HG03135 (cell line): ENCODE results near the gene KCNK16.
"Not testable (repeated sequence)": the region's sequence is repeated elsewhere in the genome, so short reads cannot be mapped to it uniquely, and the experiment has no call there.

Experiments used
- ATAC-seq: cut with Tn5 transposase; IDR thresholded peaks from one replicate; pipeline ENCODE4 v1.9.1; 2021; ENCODE audit warnings: mild to moderate bottlenecking, moderate library complexity; ENCODE audit not compliant: unreplicated experiment

The KCNK16 gene

DNA sequence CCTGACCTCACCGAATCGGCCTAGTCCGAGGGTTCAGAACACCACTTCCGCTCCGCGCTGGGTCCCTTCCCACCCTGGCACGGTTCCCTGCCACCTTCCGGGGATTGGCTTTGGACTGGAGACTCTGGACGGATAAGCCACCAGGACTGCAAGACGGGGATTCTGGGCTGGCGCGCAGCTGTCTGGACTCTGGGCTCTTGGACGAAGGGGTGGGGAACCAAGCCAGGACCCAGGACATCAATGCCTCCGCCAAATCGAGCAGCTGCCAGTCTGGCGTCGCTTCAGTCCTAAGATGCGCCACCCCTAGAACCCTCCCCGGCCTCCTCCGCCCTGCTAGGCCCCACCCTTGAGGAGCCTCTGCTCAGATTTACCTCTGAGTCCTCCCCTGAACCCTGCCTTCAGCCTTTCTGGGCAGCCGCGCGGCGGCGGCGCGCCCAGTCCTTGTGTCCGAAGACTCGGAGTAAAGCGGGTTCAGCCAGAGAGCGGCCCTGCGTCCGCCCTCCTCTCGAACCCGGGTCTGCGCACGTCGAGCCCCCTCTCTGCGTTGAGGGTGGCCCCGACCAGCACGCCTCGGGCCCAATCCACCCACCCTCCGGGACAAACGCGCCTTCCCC is 9.5 kb downstream of the KCNK16 start:
- ATAC-seq, result no peak

GRCh38 chr6:39310542-39310941 is 12.0 kb downstream of the KCNK16 start:
- ATAC-seq, result no peak

- ATAC-seq, result no peak
These were observed 12.5 kb downstream of the KCNK16 start for GRCh38 chr6:39309942-39310531.

DNA sequence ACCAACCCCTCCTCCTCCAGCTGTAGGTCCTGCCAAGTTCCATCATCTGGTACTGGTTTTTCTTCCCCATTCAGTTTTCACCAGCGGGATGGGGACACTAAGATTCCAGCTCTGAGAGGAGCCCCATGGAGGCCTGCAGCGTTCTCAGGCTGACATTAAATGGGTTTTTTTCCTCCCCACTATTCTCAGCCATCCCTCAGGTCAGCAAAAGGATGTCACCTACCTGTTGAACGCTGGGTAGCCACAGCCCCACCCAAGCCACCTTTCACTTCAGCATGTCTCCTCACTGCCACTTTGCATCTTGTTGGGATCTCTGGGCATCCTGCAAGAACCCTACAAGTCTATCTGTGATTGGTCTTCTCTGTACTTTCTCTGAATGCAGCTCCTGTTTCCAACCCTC is 15.0 kb downstream of the KCNK16 start:
- no peak for ATAC-seq

DNA sequence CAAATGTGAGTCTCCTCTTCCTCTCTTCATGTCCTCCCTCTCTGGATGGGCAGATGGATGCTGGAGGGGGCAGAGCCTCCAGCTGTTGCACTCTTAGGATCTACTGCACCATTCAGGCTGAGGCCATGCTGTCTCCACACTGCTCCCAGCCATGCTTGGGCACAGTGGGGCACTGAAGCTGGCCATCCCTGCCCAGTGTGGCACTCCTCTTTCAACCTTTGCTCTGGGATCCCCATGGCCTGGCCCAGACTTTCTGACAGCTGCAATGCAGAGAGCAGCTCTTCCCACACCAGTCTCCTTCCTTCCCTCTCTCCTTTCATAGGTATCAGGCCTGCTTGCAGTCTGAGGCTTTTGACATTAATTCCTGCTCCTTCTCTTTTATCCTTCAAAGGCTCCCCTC is 17.6 kb downstream of the KCNK16 start:
- no peak for ATAC-seq

- no peak for ATAC-seq
These were observed 18.9 kb downstream of the KCNK16 start for GRCh38 chr6:39303425-39304153.

DNA sequence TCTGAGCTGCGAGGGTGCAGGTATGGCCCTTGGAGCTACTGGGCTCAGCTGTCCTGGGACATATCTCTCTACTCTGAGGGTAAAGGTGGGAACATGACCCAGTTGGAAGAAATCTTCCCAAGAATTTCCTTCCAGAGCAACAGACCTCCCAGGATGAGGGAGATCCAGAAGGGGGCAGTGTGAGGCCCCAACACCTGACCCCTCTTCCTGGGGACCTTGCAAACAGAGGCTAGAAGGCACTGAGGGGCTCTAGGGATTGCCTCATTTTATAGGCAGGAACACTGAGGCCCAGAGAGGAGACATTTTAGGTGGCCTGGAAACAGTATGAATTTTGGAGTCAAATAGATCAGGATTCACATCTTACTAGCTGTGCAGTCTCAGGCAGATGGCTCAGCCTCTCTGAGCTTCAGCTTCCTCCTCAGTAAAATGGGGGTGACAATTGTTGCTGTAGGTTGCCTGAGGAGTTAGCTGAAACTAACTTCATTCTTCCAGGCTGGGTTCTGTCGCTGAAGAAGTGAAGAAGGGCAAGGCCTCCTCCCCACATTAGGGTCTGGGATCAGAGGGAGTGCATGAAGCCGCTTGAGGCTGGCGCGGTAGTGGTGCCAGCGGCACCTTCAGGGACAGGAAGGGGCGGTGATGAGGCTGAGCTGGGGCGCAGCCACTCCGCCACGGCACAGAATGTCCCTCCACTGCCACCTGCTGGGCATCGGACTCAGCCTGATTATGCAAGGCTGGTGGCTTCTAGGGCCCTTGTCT is 19.7 kb downstream of the KCNK16 start:
- ATAC-seq, result no peak

GRCh38 chr6:39302011-39302410 is 20.5 kb downstream of the KCNK16 start:
- ATAC-seq, result no peak

- ATAC-seq, result no peak
These were observed 20.9 kb downstream of the KCNK16 start for GRCh38 chr6:39301606-39302005.

- no peak for ATAC-seq
These were observed 21.8 kb downstream of the KCNK16 start for GRCh38 chr6:39300739-39301138.

DNA sequence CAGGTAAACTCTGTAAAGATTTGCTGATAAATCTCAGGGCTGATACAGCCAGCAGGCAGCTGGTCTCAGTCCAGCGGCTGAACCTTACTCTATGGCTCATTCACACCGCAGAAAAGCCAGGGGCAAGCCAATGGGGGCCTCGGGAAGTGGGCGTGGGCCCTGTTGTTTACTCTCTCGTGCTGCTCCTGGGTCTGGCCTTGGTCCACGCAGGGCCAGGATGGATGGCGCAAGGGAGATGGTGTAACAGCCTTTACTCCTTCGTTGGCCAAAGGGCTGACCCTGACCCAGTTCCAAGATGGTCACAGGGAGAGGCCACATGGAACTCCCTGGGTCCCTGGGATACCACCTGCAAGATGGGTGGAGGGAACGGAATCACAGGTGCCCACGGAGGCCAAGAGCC is 24.4 kb downstream of the KCNK16 start:
- no peak for ATAC-seq

GRCh38 chr6:39296745-39297640 is 25.5 kb downstream of the KCNK16 start:
- ATAC-seq, result no peak

- no peak for ATAC-seq
These were observed 26.9 kb downstream of the KCNK16 start for GRCh38 chr6:39295611-39296011.

GRCh38 chr6:39294899-39295298 is 27.6 kb downstream of the KCNK16 start:
- ATAC-seq, result no peak

DNA sequence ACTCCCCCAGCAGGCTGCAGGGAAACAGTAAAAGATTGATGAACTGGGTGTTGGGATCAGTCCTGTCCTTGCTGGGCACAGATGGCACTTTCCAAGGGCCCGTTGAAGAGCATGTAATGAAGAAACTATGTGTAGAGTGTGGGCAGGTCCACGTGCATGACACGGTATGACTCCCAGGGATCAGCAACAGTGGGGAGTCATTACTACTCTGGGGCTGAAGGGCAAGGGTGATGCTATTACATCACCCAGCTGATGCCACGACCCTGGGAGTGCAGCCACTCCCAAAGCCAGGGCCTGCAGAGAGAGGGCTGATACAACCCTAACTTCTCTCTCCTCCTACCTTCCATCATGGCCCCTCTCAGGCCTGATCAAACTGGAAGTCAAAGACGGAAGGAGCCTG is 28.4 kb downstream of the KCNK16 start:
- ATAC-seq, result no peak

DNA sequence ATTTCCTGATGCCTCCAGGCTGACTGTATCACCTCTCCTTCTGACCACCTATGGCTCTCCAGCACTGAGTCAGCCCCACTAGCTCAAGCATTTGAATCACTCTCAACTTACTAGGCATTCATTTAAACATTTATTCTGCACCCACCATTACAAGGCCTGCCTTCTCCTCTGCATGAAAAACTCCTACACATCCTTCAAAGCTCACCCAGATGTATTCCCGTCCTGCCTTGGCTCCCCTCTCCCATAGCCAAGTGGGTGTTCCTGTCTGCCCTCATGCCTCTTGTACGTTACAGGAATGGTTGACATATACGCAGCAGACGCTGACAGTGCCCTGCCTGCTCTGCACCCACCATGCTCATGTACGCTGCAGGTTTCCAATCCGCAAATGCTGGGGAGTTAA is 29.9 kb downstream of the KCNK16 start:
- no peak for ATAC-seq

DNA sequence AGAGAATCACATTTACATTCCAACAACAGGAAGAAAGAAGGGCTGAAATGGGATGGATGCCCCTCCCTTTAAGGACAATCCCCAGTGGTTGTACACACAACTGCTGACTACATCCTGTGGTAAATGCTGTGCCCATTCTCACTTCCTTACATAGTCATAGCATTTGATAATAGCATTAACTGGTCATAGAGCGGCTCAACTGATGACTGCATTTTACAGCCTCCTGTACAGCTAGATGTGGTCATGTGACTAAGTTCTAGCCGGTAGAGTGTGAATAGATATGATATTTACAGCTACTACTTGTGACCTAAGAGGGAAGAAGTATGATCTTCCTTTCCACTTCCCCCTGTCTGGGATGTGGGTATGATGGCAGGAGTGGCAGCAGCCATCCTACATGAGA is 33.0 kb downstream of the KCNK16 start:
- ATAC-seq, result no peak

DNA sequence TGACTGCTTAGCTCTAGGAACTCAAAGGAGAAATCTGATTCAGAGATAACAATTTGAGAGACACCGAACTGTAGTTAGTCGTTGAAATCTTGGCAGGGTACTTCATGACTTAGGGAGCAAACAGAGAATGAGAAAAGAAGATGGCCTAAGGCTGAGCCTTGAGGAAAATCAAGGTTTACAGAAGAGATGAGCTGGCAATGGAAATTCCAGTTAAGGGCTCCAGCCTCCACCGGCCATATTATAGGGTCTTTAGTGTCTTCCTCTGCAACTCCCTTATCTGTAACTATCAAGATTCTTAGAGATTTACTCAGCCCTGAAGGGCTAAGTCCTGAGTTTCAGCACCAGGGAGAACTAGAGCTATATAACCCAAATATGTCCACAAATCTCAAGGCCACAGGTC is 34.9 kb downstream of the KCNK16 start:
- no peak for ATAC-seq

DNA sequence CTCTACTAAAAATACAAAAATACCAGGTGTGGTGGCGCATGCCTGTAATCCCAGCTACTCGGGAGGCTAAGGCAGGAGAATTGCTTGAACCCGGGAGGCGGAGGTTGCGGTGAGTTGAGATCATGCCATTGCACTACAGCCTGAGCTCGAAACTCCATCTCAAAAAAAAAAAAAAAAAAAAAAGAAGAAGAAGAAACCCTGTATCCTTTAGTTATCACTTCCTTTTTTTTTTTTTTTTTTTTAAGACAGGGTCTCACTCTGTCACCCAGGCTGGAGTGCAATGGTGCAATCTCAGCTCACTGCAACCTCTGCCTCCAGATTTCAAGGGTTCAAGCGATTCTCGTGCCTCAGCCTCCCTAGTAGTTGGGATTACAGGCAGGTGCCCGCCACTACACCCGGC is 35.9 kb downstream of the KCNK16 start:
- ATAC-seq, result not testable (repeated sequence)

GRCh38 chr6:39282774-39283173 is 39.7 kb downstream of the KCNK16 start:
- no peak for ATAC-seq
